Omental fat pad (tissue), 4 donors: ENCODE measurements around the gene ZNF10. TPM values are rescaled to one million over a fixed set of nuclear protein-coding genes. Genes with fewer than 3 reads are reported as not detected.

Source experiments
- ATAC-seq: fragments of 150-250 bp; one replicate; pipeline ENCODE4 v1.9.1; 2016; ENCODE audit warnings: mild to moderate bottlenecking, moderate library complexity; ENCODE audit not compliant: low FRiP score
- DNase-seq: peaks from one replicate; pipeline ENCODE4 v3.0.0-alpha.2; 2019; ENCODE audit warnings: low spot score
- total RNA-seq, 4 donors: library from RNA; depleted of rRNA; stranded (reverse); fragments of >200 nt; gene quantifications; one replicate each; pipeline ENCODE4 v1.1.0, GENCODE V29; 2016
- TF ChIP-seq, protein P1 (sequence below), 3 donors: fragments of 450-650 bp; IDR thresholded peaks; one replicate each; pipeline ENCODE4 v1.5.1; 2016 to 2017; ENCODE audit warnings: antibody characterized with exemption in 3 of 3, mild to moderate bottlenecking in 3 of 3, moderate library complexity in 2 of 3

Gene ZNF10
- total RNA-seq = 10 to 100 TPM in 2 of 4 donors, 1 to 10 TPM in 2; 5.5 to 39.0 (median 9.8) TPM

DNA sequence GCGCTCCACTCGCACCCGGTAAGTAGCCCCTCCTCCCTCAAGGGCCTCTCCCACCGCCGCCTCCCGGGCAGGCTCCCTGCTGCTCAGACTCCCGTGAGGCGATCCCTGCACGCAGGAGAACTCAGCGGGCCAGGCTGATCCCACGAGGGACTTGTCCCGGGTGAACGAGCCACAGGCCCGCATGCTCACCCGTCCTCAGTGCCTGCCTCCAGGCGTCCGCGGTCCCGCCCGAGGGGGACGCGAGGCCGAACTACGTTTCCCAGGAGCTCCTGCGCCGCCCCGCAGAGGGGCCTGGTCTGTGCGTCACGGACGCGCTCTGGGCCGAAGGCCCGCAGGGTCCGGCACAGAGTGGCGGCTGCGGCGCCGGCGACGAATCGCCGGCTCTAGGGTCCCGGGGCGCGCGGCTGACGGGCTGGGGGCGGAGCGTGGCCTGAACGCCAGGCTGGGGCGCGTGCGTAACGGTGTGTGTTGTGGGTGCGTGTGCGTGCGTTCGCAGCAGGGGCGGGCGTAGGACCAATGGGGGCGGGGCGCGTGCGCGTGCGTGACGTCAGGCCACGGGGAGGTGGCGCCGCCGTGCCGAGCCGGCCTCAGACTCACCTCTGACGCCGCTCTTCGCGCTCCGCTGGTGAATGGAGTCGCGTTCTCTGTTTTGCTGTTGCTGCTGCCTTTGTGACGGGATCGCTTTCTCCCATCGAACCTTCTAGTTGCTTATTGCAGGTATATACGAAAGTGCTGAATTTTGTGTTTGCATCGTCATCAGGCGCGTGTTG lies at the start of gene ZNF10, which contains the start of gene ZNF891:
Gene ZNF10, plus strand, starts transcription at position 590 of the 770 bp plus-strand sequence. CDS start 13,866 bp downstream, outside the sequence.
Gene ZNF891, minus strand, starts transcription at position 237 of the 770 bp plus-strand sequence. CDS start 8,356 bp downstream, outside the sequence.
- peak; percentile 100 for ATAC-seq
- peak; percentile 90 for DNase-seq
- TF ChIP-seq, protein P1, sequence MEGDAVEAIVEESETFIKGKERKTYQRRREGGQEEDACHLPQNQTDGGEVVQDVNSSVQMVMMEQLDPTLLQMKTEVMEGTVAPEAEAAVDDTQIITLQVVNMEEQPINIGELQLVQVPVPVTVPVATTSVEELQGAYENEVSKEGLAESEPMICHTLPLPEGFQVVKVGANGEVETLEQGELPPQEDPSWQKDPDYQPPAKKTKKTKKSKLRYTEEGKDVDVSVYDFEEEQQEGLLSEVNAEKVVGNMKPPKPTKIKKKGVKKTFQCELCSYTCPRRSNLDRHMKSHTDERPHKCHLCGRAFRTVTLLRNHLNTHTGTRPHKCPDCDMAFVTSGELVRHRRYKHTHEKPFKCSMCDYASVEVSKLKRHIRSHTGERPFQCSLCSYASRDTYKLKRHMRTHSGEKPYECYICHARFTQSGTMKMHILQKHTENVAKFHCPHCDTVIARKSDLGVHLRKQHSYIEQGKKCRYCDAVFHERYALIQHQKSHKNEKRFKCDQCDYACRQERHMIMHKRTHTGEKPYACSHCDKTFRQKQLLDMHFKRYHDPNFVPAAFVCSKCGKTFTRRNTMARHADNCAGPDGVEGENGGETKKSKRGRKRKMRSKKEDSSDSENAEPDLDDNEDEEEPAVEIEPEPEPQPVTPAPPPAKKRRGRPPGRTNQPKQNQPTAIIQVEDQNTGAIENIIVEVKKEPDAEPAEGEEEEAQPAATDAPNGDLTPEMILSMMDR (IDR thresholded peaks at IDR 0.05) = no peak

DNA sequence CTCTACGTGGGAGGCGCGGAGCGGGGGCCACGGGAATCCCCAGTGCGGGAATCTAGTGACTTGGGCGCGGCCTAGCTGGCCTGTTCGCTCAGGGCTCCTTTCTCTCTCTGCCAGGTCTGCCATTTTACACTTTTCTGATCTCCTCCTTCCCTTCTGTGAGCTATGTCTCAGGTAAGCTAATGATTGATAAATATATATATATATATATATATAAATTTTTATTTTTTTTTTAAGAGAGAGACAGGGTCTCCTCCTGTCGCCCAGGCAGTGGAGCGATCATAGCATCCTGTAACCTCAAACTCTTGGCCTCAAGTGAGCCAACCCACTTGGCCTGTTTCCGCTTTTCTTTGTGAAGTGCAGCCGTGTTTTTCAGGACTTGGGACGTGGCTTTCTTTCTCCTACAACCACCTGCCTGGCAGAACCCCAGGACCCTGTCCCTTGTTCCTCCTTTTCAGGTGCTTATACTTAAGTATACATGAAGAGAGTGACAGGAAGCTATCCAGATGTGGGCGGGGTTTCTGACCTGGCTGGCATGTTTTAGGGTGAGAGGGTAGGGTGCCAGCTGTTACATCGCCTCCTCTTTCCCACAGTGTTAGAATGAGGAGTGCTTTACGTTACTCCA lies 49.2 kb upstream of the ZNF10 start:
- ATAC-seq = no peak
- TF ChIP-seq, protein P1 (IDR thresholded peaks at IDR 0.05) = no peak
- DNase-seq = no peak

DNA sequence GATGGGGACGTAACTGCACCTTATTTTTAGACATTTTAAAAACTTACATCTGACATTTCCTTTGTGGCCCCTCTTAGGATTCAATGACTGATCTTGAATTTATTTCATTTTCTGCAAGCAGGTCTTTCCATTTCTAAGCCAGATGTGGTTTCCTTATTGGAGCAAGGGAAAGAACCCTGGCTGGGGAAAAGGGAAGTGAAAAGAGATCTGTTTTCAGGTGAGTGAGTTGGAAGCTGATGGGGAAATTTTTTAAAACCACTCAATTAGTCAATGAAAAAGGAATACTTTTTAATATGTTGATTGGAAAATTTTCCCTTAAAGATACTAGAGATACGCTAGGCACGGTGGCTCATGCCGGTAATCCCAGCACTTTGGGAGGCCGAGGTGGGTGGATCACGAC lies 47.1 kb upstream of the ZNF10 start:
- DNase-seq (no peak), ATAC-seq (no peak)
- TF ChIP-seq, protein P1 (IDR thresholded peaks at IDR 0.05) = no peak

DNA sequence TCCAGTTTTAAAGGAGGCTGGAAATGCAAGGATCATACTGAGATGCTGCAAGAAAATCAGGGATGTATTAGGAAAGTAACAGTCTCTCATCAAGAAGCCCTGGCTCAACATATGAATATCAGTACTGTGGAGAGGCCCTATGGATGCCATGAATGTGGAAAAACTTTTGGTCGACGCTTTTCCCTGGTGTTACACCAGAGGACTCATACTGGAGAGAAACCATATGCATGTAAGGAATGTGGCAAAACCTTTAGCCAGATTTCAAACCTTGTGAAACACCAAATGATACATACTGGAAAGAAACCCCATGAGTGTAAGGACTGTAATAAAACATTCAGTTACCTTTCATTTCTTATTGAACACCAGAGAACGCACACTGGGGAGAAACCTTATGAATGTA lies 24.8 kb upstream of the ZNF10 start:
- ATAC-seq = no peak
- TF ChIP-seq, protein P1 (IDR thresholded peaks at IDR 0.05) = no peak
- DNase-seq = no peak

DNA sequence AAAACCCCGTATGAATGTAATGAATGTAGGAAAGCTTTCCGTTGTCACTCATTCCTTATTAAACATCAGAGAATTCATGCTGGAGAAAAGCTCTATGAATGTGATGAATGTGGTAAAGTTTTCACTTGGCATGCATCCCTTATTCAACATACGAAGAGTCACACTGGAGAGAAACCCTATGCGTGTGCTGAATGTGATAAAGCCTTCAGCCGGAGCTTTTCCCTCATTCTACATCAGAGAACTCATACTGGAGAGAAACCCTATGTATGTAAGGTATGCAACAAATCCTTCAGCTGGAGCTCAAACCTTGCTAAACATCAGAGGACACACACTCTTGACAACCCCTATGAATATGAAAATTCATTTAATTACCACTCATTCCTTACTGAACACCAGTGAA lies 24.2 kb upstream of the ZNF10 start:
- DNase-seq (no peak), ATAC-seq (no peak)
- TF ChIP-seq, protein P1 (IDR thresholded peaks at IDR 0.05) = no peak

DNA sequence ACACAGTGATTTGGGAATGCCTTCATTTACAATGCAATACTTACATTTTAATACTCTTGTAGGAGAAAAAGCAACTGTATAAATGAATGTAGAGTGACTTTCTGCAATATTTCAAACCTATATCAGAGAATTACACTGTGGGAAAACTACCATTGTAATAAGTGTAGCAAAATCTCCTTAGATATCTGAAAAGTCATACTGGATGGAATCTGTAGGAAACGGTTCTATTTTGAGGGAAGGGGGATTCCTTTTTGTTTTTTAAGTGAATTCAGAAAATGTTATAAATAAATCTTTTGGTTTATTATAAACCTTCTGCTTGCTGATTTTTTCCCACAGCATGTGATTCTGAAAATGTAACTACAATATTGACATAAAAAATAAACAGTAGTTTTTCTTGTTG lies 23.3 kb upstream of the ZNF10 start:
- ATAC-seq = no peak
- TF ChIP-seq, protein P1 (IDR thresholded peaks at IDR 0.05) = no peak
- DNase-seq = no peak
